ENCODE results near the gene ARHGAP23. TPM values are rescaled to one million over a fixed set of nuclear protein-coding genes. Genes with fewer than 3 reads are reported as not detected.
"Not testable (repeated sequence)": the region's sequence is repeated elsewhere in the genome, so short reads cannot be mapped to it uniquely, and the experiment has no call there.

ARHGAP23 gene
- polyA plus RNA-seq, 3 donors from 2014 or later, result not detected

- Mint-ChIP-seq H3K27ac (no peak overlapping the region), H3K27me3 (ENCODE audit: low read depth in 3 of 3) (peaks cover 13 to 28% (median 15%) of the 10 kb centered on the region in 3 donors), H3K4me3 (peak overlapping the region in 4 of 5 donors; percentile 10 to 46 (median 26)), H3K4me1 (peaks cover 11 to 12% of the 10 kb centered on the region in 2 donors), H3K9me3 (no peaks in the 10 kb centered on the region), H3K36me3 (peaks cover 0 to 4% (median 0%) of the 10 kb centered on the region in 3 donors)
- DNase-seq, result no peak
Measured at GRCh38 chr17:38507921-38508569, 79.8 kb downstream of the ARHGAP23 start.

GRCh38 chr17:38508570-38508950 is 80.3 kb downstream of the ARHGAP23 start:
- Mint-ChIP-seq H3K27me3 (ENCODE audit: low read depth in 3 of 3) (peaks cover 13 to 28% (median 17%) of the 10 kb centered on the region in 3 donors), H3K9me3 (no peaks in the 10 kb centered on the region), H3K4me1 (peaks cover 11 to 12% of the 10 kb centered on the region in 2 donors), H3K36me3 (peaks cover 0 to 4% (median 0%) of the 10 kb centered on the region in 3 donors), H3K4me3 (peak overlapping the region in 4 of 5 donors; percentile 10 to 57 (median 50)), H3K27ac (no peak overlapping the region)
- no peak for DNase-seq

GRCh38 chr17:38508954-38509771 is 80.9 kb downstream of the ARHGAP23 start:
- peak; percentile 38 to 52 (median 52) for DNase-seq
- H3K4me1 Mint-ChIP-seq, result peaks cover 11 to 12% of the 10 kb centered on the region in 2 donors
- peak overlapping the region in 1 of 6 donors; percentile 67 for H3K27ac Mint-ChIP-seq
- H3K27me3 Mint-ChIP-seq (ENCODE audit: low read depth in 3 of 3), result peaks cover 13 to 28% (median 17%) of the 10 kb centered on the region in 3 donors
- no peaks in the 10 kb centered on the region for H3K9me3 Mint-ChIP-seq
- peaks cover 0 to 4% (median 0%) of the 10 kb centered on the region in 3 donors for H3K36me3 Mint-ChIP-seq
- peak overlapping the region; percentile 77 to 90 (median 85) for H3K4me3 Mint-ChIP-seq

- no peak for DNase-seq
- Mint-ChIP-seq H3K27me3 (ENCODE audit: low read depth in 3 of 3) (peaks cover 13 to 30% (median 17%) of the 10 kb centered on the region in 3 donors), H3K36me3 (peaks cover 0 to 4% (median 0%) of the 10 kb centered on the region in 3 donors), H3K4me3 (peak overlapping the region; percentile 77 to 90 (median 85)), H3K9me3 (no peaks in the 10 kb centered on the region), H3K4me1 (peaks cover 11 to 12% of the 10 kb centered on the region in 2 donors), H3K27ac (peak overlapping the region in 1 of 6 donors; percentile 67)
Measured at GRCh38 chr17:38509772-38510420, 81.6 kb downstream of the ARHGAP23 start.

- Mint-ChIP-seq H3K27ac (no peak overlapping the region), H3K27me3 (ENCODE audit: low read depth in 3 of 3) (peaks cover 13 to 36% (median 17%) of the 10 kb centered on the region in 3 donors), H3K36me3 (peaks cover 0 to 4% (median 0%) of the 10 kb centered on the region in 3 donors), H3K4me3 (peak overlapping the region in 4 of 5 donors; percentile 44 to 64 (median 54)), H3K4me1 (peaks cover 11 to 12% of the 10 kb centered on the region in 2 donors), H3K9me3 (no peaks in the 10 kb centered on the region)
- DNase-seq, result no peak
Measured at GRCh38 chr17:38510421-38511149, 82.3 kb downstream of the ARHGAP23 start.

- no peaks in the 10 kb centered on the region for H3K9me3 Mint-ChIP-seq
- peaks cover 11 to 12% of the 10 kb centered on the region in 2 donors for H3K4me1 Mint-ChIP-seq
- peak overlapping the region in 4 of 5 donors; percentile 55 to 64 (median 62) for H3K4me3 Mint-ChIP-seq
- H3K27me3 Mint-ChIP-seq (ENCODE audit: low read depth in 3 of 3), result peaks cover 15 to 36% (median 17%) of the 10 kb centered on the region in 3 donors
- no peak for DNase-seq
- no peak overlapping the region for H3K27ac Mint-ChIP-seq
- peaks cover 0 to 4% (median 0%) of the 10 kb centered on the region in 3 donors for H3K36me3 Mint-ChIP-seq
Measured at GRCh38 chr17:38511150-38512108, 83.2 kb downstream of the ARHGAP23 start.

- Mint-ChIP-seq H3K4me3 (no peak overlapping the region), H3K27me3 (ENCODE audit: low read depth in 3 of 3) (peaks cover 15 to 32% (median 17%) of the 10 kb centered on the region in 3 donors), H3K9me3 (no peaks in the 10 kb centered on the region), H3K4me1 (peaks cover 11 to 12% of the 10 kb centered on the region in 2 donors), H3K36me3 (peaks cover 0 to 4% (median 0%) of the 10 kb centered on the region in 3 donors), H3K27ac (no peak overlapping the region)
- DNase-seq, result no peak
Measured at GRCh38 chr17:38512473-38513058, 84.3 kb downstream of the ARHGAP23 start.

GRCh38 chr17:38526526-38526925 is 98.3 kb downstream of the ARHGAP23 start:
- DNase-seq; H3K9me3 Mint-ChIP-seq; H3K4me1 Mint-ChIP-seq; H3K27me3 Mint-ChIP-seq (ENCODE audit: low read depth in 3 of 3); H3K36me3 Mint-ChIP-seq; H3K4me3 Mint-ChIP-seq; H3K27ac Mint-ChIP-seq: not testable (repeated sequence)

GRCh38 chr17:38528141-38528540 is 99.9 kb downstream of the ARHGAP23 start:
- H3K27me3 Mint-ChIP-seq (ENCODE audit: low read depth in 3 of 3); H3K4me1 Mint-ChIP-seq; H3K27ac Mint-ChIP-seq; H3K4me3 Mint-ChIP-seq; DNase-seq; H3K9me3 Mint-ChIP-seq; H3K36me3 Mint-ChIP-seq: not testable (repeated sequence)

- H3K4me3 Mint-ChIP-seq; H3K36me3 Mint-ChIP-seq; H3K27me3 Mint-ChIP-seq (ENCODE audit: low read depth in 3 of 3); DNase-seq; H3K27ac Mint-ChIP-seq; H3K9me3 Mint-ChIP-seq; H3K4me1 Mint-ChIP-seq: not testable (repeated sequence)
Measured at GRCh38 chr17:38530856-38531255, 102.6 kb downstream of the ARHGAP23 start.

- not testable (repeated sequence) for H3K36me3 Mint-ChIP-seq; DNase-seq; H3K4me3 Mint-ChIP-seq; H3K4me1 Mint-ChIP-seq; H3K27ac Mint-ChIP-seq; H3K9me3 Mint-ChIP-seq; H3K27me3 Mint-ChIP-seq (ENCODE audit: low read depth in 3 of 3)
Measured at GRCh38 chr17:38531761-38532160, 103.5 kb downstream of the ARHGAP23 start.

GRCh38 chr17:38532451-38532850 is 104.2 kb downstream of the ARHGAP23 start:
- peaks cover 3 to 7% (median 6%) of the 10 kb centered on the region in 3 donors for H3K27me3 Mint-ChIP-seq (ENCODE audit: low read depth in 3 of 3)

More at GRCh38 chr17:38532451-38532850, 104.2 kb downstream of the ARHGAP23 start:
- DNase-seq, result no peak
- H3K4me3 Mint-ChIP-seq, result no peak overlapping the region
- H3K27ac Mint-ChIP-seq, result no peak overlapping the region
- no peaks in the 10 kb centered on the region for H3K9me3 Mint-ChIP-seq
- H3K36me3 Mint-ChIP-seq, result no peaks in the 10 kb centered on the region
- no peaks in the 10 kb centered on the region for H3K4me1 Mint-ChIP-seq
